ENCODE data around the gene LYRM7.

Gene LYRM7

DNA sequence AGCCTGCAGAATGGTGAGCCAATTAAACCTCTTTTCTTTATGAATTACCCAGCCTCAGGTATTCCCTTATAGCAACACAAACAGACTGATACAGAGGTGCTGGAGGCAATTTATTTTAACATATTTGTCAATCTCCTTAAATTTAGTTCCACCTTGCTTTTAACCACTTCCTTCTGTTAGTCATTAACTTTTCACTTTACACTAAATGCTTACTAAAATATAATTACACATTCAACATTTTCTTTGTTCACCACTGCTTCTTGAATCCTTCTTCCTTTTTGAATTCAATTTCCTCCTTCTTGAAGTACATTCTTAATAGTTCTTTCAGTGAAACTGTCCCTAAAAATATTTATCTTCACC is 39.4 kb downstream of the LYRM7 start:
- H3K27ac ChIP-seq = no peak overlapping the region
- no peak for TF ChIP-seq ZFX (IDR thresholded peaks at IDR 0.05; ENCODE audit: borderline replicate concordance)
- TF ChIP-seq, protein P1, sequence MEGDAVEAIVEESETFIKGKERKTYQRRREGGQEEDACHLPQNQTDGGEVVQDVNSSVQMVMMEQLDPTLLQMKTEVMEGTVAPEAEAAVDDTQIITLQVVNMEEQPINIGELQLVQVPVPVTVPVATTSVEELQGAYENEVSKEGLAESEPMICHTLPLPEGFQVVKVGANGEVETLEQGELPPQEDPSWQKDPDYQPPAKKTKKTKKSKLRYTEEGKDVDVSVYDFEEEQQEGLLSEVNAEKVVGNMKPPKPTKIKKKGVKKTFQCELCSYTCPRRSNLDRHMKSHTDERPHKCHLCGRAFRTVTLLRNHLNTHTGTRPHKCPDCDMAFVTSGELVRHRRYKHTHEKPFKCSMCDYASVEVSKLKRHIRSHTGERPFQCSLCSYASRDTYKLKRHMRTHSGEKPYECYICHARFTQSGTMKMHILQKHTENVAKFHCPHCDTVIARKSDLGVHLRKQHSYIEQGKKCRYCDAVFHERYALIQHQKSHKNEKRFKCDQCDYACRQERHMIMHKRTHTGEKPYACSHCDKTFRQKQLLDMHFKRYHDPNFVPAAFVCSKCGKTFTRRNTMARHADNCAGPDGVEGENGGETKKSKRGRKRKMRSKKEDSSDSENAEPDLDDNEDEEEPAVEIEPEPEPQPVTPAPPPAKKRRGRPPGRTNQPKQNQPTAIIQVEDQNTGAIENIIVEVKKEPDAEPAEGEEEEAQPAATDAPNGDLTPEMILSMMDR (IDR thresholded peaks at IDR 0.05) = no peak

DNA sequence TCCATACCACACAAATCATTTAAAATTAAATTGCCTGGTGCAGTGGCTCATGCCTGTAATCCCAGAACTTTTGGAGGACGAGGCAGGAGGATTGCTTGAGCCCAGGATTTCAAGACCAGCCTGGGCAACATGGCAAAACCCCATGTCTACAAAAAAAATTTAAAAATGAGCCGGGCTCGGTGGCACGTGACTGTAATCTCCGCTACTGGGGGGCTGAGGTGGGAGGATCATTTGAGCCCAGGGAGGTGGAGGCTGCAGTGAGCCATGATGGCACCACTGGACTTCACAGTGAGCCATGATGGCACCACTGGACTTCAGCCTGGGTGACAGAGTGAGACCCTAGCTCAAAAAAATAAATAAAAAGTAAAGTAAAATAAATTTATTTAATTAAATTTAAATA is 40.9 kb downstream of the LYRM7 start:
- H3K27ac ChIP-seq = no peak overlapping the region
- TF ChIP-seq, protein P1 (IDR thresholded peaks at IDR 0.05) = no peak
- TF ChIP-seq ZFX (IDR thresholded peaks at IDR 0.05; ENCODE audit: borderline replicate concordance) = no peak

DNA sequence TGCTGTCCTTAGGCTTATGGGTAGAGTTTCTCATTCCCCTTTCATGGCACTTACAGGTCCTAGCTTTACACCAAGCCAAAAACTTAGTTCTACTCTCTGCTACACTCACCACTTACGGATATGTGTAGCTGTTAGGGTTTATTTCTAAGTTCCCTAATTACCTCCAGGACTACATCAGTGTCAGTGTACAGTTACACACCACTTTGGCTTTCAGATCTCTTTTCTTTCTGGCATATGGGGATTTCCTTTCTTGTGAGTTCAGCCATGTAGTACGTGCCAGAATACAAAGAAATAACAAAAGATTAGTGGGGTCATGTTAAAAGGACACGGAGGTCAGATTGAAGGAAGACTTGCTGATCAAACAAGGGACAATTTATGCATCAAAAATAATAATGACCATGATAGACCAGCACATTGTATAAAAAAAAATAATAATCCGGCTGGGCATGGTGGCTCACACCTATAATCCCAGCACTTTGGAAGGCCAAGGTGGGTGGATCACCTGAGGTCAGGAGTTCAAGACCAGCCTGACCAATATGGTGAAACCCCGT is 41.8 kb downstream of the LYRM7 start:
- H3K27ac ChIP-seq = no peak overlapping the region
- TF ChIP-seq, protein P1 (IDR thresholded peaks at IDR 0.05) = no peak
- TF ChIP-seq ZFX (IDR thresholded peaks at IDR 0.05; ENCODE audit: borderline replicate concordance) = no peak

- TF ChIP-seq, protein P1 (IDR thresholded peaks at IDR 0.05) = no peak
- TF ChIP-seq ZFX (IDR thresholded peaks at IDR 0.05; ENCODE audit: borderline replicate concordance) = no peak
- H3K27ac ChIP-seq = no peak overlapping the region
These were observed 44.0 kb downstream of the LYRM7 start for GRCh38 chr5:131214609-131215227.

DNA sequence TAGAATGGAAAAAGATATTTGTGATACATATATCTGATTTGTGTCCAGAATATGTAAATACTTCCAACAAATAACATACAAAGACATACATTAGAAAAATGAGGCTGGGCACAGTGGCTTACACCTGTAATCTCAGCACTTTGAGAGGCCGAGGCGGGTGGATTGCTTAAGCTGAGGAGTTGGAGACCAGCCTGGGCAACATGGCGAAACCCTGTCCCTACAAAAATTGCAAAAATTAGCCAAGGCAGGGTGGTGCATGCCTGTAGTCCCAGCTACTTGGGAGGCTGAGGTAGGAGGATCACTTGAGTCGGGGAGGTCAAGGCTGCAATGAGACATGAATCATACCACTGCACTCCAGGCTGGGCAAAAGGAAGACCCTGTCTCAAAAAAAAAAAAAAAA is 47.0 kb downstream of the LYRM7 start:
- H3K27ac ChIP-seq = no peak overlapping the region
- no peak for TF ChIP-seq ZFX (IDR thresholded peaks at IDR 0.05; ENCODE audit: borderline replicate concordance)

DNA sequence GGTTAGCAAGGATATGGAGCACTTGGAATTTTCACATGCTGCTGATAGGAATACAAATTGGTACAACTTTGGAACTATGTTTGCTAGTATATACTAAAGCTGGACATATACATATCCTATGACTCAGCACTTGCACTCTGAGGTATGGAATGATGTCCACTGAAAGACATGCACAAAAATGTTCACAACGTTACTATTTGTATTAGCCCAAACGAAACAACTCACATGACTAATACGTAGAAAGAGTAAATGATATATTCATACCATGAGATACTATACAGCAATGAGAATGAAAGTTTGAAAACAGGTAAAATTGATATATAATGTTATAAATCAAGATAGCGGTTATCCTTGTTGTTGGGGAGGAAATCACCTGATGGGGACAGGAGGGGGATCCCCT is 47.6 kb downstream of the LYRM7 start:
- no peak overlapping the region for H3K27ac ChIP-seq
- TF ChIP-seq, protein P1 (IDR thresholded peaks at IDR 0.05) = no peak
- no peak for TF ChIP-seq ZFX (IDR thresholded peaks at IDR 0.05; ENCODE audit: borderline replicate concordance)

DNA sequence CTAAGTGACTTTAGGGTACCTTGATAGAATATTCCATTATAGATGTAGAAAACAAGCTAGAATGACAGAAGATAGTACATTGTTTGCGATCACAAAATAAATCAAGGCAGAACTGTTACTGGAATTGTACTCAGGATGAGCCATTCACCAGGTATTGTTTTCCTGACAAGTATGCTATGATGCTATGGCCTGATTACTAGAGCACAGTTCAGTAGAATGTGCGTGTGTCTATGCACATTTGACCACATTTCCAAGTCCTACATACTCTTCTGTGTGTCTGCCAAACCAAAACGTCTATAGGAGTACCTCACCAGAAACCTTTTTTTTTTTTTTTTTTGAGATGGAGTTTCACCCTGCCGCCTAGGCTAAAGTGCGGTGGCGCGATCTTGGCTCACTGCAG is 49.8 kb downstream of the LYRM7 start:
- TF ChIP-seq ZFX (IDR thresholded peaks at IDR 0.05; ENCODE audit: borderline replicate concordance) = no peak
- TF ChIP-seq, protein P1 (IDR thresholded peaks at IDR 0.05) = no peak
- no peak overlapping the region for H3K27ac ChIP-seq

Measured in 22Rv1 (cell line).